AG20443 (cell line): ENCODE measurements around the gene SLC44A5.
"Not testable (repeated sequence)": the region's sequence is repeated elsewhere in the genome, so short reads cannot be mapped to it uniquely, and the experiment has no call there.

Source experiments
- DNase-seq: peaks from one replicate; pipeline ENCODE4 v3.0.0; 2012; ENCODE audit warnings: low spot score, mixed read lengths

The SLC44A5 gene

DNA sequence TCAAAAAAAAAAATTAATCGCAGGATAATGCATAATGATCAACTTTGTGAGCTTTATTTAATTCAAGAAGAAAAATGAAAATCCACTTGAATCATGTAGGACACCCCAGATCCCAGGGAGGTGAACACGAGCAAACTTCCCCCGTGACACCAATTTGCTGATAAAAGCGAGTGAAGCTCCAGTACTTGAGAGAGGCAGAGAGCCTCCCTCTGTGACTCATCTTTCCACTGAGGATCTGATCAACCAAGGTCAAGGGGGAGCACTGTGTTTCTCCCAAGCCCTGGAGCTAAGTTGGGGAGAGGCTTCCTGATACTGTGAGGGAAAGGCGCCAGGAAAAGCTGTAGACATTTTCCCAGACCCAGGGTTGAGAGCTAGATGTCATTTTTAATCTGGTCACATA is 160.9 kb downstream of the SLC44A5 start:
- no peak for DNase-seq

DNA sequence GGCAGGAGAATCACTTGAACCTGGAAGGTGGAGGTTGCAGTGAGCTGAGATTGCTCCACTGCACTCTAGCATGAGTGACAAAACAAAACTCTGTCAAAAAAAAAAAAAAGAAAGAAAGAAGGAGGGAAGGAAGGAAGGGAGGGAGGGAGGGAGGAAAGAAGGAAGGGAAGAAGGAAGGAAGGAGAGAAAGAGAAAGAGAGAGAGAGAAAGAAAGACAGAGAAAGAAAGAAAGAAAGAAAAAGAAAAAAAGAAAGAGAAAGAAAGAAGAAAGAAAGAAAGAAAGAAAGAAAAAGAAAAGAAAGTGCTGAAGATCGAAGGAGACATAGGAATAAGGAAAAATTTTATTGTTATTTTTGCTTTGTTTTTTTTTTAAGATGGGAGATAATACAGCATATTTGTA is 166.7 kb downstream of the SLC44A5 start:
- DNase-seq, result no peak

DNA sequence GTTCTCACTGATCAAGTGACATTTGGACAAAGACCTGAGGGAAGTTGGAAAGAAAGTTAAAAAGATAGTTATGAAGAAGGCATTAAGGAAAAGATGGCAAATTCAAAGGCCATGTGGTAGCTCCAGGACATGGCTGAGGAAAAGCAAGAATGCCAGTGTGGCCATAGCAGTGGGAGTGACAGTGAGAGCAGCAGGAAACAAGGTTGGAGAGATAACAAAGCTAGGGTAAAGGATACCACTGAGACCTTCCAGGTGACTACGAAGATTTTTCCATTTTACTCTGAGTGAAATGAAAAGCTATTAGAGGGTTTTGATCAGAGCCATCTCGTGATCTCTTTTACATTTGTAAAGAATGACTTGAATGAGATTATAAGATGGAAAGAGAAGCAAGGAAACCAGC is 170.6 kb downstream of the SLC44A5 start:
- no peak for DNase-seq

DNA sequence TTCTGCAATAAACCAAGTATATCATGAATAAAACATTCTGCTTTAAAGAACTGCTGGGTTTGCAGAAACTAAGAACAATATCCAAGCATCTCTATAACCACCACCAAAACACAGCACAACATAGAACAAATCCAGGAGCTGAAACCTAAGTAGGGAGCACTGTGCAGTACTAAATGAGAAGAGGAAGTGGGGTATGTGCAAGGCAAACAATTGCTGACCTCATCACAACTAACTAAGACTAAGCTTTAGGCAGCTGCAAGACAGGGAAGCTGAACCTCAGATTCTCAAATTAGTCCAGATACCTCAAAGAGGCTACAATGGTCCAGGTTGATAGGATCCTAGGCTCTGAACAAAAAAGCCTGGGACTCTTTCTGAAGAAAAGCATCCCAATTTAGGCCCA is 172.6 kb downstream of the SLC44A5 start:
- no peak for DNase-seq

DNA sequence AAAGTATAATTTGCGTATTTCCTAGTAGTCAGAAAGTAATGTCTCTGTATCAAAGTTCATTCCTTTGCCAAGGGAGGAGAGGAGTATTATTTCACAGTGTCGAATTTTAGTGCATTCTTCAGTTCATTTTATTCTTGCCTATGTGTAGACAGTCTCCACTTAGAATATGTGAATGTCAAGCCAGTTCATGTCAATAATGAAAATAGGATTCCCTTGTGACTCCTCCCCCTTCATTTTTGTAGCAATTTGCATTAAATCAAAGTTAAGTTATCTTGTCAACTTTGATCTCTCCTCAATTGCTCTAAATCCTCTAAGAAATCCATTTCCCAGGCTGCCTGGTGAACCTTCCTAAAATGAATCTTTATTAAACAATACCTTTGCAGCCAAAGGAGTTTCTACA is 179.1 kb downstream of the SLC44A5 start:
- no peak for DNase-seq

DNA sequence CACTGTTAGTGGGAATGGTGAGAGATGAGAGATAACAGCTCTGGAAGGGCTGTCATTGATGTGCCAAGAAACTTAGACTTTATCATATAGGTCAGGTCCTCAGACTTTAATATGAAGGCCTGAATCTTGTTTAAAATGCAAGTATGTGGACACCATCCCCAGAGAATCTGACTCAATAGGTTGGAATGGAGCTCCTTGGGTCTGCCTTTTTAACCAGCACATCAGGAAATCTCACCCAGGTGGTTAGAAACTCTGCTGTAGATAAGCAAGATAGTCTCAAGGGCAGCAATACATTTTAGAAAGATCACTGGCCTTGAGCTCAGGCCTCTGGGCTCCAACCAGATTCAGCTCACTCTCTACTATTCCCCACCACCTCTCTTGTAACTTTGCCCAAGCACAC is 180.4 kb downstream of the SLC44A5 start:
- DNase-seq, result no peak

DNA sequence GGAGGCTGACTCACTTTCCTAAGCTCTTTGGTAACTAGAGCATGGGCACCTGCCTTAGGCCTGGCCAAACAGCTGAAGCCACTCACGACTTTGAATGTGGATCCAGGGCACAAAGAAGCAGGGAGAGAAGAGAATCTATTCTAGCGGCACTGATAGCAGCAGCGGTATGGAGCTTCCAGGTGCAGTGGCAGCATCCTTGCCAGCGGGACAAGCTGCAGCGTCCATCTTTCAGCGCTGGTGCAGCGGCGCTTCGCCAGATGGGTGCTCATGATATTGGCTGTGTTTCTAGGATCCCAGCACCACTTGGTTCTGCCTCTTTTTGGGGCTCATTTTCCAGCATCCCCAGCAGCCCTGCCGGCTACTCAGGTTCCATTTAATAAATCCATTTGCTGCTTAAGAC is 184.2 kb downstream of the SLC44A5 start:
- DNase-seq, result no peak

DNA sequence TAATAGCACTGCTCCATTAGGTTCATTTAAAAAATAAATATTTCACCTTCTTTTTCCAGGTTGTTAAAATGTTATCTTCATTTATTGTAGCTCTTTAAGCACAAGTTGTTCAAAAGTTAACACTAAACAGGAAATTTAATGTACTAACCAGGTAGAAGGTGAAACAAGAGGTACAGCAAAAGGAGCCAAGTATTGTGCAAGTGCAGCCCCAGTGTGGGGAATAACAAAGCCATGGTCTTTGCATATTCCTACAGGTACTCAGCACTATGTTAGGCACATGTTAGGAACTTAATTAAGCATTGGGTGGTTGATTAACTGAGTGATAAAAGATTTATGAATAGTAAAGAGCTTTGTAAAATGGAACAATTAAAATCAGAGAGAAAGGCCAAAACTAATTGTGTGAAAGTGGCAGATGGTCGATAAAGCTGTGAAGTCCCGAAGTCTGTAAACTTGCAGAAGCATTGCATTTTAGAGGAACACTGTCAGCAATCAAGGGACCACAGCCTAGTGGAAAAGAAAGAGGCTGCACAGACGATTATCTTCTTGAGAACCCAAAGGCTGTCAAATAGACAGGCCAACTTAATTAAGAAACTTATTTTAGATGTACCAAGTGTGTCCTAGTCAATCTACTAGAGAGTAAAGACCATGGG is 185.8 kb downstream of the SLC44A5 start:
- DNase-seq, result no peak

DNA sequence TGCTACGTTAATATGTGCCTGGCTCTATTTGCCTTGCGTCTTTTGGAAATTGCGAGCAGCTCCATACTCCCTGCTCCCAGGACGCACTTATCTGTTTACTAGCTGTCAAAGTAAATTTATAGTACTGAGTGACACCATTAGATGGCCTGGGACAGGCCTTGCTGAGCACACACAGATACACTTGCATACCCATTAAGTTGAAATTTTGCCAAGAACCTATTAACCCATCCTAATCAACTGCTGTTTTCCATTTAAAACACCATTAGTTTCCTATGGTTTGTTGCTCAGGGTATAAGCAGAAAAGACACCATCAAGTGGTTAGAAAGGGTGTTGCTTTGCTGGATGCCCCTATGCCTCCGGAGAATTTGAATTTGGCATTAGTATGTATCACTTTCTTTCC is 187.3 kb downstream of the SLC44A5 start:
- no peak for DNase-seq

DNA sequence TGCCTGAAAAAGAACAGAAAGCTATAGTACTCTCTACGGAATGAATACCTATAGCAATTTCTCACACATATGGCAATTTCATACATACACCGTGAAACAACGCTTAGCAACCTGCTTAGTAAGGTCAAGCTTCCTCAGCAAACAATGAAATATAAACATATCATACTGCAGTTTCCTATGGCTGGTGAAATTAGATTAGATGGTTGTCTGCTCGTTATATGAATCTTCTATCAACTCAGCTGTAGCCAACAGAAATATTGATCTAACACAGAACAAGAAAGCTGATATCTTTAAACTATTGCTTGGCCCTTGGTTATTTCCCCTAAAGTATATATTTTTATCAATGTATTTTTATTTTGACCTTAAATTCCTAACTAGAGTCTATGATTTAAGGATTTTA is 187.8 kb downstream of the SLC44A5 start:
- DNase-seq, result no peak

DNA sequence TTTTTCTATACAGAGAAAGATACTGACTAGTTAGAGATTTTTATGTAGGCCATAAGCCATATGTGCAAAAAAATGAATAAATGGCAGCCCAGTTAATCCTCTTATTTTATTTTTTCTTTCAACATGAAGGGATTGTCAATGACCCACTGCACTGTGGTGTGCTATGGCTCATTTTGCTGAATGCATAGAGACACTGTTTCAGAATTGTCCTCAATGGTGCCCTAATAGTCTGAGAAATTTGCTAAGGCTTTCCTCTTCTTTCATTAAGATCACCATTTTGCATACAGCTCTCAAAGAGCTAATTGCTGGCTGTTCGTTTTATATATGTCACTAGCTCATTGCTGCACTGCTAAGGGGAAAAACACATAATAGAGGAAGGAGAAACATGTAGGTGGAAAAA is 189.5 kb downstream of the SLC44A5 start:
- DNase-seq, result no peak

DNA sequence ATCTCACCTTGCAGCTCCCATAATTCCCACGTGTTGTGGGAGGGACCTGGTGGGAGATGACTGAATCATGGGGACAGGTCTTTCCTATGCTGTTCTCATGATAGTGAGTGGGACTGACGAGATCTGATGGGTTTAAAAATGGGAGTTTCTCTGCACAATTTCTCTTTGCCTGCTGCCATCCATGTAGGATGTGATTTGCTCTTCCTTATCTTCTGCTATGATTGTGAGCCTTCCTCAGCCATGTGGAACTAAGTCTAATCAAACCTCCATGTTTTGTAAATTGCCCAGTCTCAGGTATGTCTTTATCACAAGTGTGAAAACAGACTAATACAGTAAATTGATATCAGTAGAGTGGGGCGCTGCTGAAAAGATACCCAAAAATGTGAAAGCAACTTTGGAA is 195.7 kb downstream of the SLC44A5 start:
- no peak for DNase-seq

DNA sequence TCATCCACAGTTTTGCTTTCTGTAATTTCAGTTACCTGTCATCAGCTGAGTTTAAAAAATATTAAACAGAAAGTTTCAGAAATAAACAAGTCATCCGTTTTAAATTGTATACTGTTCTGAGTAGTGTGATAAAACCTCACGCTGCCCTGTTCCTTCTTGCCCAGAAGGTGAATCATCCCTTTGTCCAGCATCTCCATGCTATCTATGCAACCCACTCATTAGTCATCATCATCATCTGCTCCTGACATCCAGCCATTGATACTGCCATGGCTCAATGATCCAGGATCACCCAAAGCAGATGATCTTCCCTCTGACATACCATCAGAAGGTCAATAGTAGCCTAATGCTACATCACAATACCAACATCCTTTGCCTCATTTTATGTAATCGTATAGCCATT is 198.3 kb downstream of the SLC44A5 start:
- no peak for DNase-seq

DNA sequence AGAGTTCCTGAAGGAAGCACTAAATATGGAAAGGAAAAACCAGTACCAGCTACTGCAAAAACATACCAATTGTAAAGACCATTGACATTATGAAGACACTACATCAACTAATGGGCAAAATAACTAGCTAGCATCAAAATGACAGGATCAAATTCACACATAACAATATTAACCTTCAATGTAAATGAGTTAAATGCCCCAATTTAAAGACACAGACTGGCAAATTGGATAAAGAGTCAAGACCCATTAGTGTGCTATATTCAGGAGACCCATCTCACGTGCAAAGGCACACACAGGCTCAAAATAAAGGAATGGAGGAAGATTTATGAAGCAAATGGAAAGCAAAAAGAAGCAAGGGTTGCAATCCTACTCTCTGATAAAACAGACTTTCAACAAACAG is 206.2 kb downstream of the SLC44A5 start:
- DNase-seq, result not testable (repeated sequence)

DNA sequence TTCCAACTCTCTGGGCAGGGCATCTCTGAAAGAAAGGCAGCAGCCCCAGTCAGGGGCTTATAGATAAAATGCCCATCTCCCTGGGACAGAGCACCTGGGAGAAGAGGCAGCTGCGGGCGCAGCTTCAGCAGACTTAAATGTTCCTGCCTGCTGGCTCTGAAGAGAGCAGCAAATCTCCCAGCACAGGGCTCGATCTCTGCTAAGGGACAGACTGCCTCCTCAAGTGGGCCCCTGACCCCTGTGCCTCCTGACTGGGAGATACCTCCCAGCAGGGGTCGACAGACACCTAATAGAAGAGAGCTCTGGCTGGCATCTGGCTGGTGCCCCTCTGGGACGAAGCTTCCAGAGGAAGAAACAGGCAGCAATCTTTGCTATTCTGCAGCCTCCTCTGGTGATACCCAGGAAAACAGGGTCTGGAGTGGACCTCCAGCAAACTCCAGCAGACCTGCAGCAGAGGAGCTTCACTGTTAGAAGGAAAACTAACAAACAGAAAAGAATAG is 207.7 kb downstream of the SLC44A5 start:
- DNase-seq, result not testable (repeated sequence)

DNA sequence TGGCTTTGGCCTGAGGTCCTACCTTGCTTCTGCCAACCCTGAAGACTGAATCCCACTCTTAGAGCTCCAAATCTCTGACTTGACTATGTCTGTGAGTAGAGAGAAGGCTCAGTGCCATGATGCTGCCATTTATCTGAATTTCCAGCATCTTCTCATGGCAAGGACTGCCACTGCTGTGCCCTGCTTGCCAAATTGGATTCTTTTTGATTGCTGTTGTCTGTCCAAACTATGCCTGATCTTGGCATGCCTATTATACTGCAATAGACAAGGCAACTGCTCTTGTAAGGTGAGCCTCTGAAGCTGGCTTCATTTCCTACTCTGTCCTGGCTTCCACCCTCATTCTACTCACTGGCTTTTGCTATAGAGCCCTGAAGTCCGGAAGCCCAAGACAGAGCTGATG is 210.2 kb downstream of the SLC44A5 start:
- no peak for DNase-seq

DNA sequence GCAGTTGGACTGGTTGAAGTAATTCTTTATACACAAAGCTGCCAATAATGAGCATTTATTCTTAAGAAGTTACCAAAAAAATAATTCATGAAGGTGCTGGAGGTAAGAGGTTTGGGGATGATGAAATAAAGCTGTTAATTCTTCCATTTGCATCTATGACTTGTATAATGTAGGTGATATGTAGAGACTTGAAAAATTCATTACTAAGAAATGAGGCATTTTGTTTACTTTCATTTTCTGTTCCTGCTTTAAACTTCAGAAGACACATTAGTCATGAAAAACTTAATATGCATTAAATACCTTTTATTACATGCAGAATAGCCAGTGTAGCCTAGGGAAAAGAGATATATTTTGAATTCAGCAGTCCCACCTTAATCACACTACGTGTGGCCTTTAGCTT is 214.2 kb downstream of the SLC44A5 start:
- no peak for DNase-seq

DNA sequence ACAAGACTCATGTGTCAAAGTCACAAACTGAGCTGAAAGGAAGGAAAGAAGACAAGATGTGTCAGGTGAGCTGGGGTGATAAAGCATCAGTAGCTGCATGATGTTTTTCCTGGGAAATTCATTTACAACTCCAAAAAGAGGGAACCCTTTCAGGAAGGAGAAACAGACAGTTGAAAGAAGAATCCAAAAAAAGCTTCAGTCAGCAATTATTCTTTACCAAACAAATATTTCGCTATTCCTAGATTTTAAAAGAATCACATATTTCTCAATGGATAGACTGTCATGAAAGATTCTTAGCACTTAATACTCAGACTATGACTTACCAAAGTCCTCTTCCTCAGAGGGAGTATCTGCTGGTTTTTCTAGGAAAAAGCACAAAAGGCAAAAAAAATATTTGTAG is 214.7 kb downstream of the SLC44A5 start:
- no peak for DNase-seq

DNA sequence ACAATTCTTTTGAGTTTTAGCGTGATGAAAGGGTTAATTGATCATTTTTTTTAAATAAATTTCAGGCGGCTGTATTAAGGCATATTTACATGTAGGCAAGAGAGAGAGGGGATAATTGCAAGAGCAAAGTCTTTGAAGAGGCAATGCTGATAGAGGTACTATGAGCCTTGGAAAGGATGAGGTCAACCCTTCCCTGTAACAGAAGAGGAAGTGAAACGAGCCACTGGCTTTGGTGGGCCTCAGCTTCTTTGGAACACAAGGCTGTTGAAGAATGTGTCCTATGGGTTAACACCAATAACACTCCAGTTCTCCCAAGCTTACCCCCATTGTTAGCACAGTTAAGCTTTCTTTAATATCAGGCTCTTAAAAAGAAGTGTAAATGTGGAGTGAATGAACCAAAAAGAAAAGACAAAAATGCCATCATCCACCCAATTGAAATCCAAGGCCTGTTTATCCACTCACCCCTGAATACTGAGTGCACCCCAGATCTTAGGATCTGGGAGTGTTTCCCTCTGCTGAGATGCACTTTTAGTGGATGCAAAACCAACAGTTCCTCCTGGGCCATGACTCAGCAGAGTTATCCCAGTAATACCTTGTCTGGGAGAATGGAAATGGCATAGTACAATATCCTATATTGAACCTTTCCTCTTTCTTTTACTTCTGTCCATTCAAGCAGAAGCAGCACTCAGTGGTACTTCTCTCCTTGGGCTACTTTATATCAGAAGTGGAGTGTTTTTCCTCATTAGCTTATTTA is 216.4 kb downstream of the SLC44A5 start:
- DNase-seq, result no peak

DNA sequence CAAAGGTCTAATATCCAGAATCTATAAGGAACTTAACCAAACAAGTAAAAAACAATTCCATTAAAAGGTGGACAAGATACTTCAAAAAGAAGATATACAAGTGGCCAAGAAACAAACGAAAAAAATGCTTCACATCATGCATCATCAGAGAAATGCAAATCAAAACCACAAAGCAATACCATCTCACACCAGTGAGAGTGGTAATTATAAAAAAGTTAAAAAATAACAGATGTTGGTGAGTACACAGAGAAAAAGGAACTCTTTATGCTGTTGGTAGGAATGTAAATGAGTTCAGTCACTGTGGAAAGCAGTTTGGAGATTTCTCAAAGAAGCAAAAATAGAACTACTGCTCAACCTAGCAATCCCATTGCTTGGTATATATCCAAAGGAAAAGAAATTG is 218.6 kb downstream of the SLC44A5 start:
- no peak for DNase-seq

DNA sequence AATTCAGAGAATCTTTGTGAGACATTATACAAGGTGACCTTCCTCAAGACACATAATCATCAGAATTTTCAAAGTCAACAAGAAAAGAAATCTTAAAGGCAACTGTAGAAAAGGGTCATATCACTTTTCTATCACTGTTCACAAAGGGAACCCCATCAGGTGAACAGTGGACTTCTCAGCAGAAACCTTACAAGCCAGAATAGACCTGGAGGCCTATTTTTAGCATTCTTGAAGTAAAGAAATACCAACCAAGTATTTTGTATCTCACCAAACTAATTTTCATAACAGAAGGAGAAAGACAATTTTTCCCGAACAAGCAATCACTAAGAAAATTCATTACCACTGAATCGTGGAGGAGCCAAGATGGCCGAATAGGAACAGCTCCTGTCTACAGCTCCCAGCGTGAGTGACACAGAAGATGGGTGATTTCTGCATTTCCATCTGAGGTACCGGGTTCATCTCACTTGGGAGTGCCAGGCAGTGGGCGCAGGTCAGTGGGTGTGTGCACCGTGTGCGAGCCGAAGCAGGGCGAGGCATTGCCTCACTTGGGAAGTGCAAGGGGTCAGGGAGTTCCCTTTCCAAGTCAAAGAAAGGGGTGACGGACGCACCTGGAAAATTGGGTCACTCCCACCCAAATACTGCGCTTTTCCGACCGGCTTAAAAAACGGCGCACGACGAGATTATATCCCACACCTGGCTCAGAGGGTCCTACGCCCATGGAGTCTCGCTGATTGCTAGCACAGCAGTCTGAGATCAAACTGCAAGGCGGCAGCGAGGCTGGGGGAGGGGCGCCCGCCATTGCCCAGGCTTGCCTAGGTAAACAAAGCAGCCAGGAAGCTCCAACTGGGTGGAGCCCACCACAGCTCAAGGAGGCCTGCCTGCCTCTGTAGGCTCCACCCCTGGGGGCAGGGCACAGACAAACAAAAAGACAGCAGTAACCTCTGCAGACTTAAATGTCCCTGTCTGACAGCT is 235.2 kb downstream of the SLC44A5 start:
- not testable (repeated sequence) for DNase-seq

DNA sequence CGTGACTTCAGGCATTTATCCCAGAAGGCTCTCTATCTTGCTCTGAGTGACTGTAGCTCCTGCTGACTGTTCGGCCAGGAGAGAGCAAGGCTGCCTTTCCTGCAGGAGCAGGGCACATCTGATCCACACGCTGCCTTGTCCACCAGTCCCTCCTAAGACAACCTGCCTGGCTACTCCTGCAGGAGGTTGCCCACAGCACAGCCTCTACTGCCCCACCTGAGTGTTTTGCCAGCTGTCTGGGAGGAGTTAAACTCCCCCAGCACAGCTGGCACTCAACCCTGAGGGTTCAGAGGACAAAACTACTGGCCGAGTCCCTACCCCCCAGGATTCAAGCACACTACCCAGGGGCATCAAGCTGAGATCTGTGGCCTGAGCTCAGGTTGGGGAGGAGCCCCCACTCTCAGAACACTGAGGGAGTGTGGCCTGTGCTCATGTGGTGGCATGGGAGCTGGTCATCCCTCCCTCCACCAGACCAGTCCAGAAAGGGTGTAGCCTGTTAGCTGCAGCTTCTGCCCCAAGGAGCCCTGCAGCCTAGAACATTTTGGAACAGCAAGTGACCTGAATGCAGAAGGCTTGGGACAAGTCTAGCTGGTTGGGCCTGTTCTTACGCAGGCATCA is 237.3 kb downstream of the SLC44A5 start:
- no peak for DNase-seq
